Amniotic epithelial cell (primary cell): Measurements from ENCODE around the gene ING1.
"Not testable (repeated sequence)": the region's sequence is repeated elsewhere in the genome, so short reads cannot be mapped to it uniquely, and the experiment has no call there.

Experiments
- DNase-seq: peaks from one replicate; pipeline ENCODE4 v3.0.0-alpha.2; 2010; ENCODE audit warnings: low read depth

ING1 gene

DNA sequence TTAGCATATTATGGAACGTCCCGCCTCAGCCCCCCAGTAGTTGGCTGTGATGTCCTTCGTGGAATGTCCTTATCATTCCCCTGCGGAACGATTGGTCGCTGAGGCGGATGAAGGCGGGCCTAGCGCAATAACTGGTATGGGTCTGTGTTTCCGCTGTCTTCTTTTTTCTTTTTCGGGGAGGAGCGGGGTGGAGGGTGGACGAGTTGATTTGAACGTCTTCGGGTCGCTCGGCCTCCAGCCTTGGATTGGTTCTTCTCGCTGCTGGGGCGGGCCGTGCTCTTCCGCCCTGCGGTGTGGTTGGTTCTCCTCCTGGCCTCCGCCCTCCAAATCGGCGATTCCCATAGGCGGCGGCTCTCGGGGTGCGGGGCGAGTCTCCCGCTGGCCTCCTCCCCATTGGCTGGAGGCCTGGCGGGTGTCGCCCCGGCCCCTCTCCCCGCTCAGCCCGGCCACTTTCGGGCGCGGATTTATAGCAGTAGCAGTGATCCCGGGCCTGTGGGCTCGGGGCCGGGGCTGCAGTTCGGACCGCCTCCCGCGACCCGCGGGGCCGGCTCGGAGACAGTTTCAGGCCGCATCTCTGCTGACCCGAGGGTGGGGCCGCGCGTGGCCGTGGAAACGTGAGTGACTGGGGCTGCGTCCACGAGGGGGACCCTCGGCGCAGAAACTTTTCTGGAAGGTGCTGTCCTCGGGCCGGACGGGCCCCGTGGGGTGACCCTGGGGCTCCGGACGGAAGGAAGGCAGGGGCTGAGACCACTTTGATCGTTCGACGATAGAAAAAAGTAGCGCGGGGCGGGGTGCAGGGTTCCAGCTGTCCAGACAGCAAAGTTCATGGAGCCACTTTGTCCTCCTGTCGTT lies 2.1 kb downstream of the ING1 start:
- peak; percentile 100 for DNase-seq

DNA sequence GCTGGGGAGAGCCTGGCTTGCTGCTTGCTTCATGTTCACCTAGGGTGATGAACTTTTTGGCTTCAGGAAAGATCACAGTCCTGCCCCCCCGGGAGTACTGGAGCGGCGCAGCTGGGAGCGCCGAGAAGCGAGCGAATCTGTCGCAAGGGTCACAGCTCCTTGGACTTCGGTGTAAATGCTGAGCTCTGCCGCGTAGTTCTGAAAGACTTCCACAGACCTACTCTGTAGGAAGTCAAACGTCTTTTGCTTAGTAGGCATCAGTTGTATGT lies 2.7 kb downstream of the ING1 start:
- no peak for DNase-seq

DNA sequence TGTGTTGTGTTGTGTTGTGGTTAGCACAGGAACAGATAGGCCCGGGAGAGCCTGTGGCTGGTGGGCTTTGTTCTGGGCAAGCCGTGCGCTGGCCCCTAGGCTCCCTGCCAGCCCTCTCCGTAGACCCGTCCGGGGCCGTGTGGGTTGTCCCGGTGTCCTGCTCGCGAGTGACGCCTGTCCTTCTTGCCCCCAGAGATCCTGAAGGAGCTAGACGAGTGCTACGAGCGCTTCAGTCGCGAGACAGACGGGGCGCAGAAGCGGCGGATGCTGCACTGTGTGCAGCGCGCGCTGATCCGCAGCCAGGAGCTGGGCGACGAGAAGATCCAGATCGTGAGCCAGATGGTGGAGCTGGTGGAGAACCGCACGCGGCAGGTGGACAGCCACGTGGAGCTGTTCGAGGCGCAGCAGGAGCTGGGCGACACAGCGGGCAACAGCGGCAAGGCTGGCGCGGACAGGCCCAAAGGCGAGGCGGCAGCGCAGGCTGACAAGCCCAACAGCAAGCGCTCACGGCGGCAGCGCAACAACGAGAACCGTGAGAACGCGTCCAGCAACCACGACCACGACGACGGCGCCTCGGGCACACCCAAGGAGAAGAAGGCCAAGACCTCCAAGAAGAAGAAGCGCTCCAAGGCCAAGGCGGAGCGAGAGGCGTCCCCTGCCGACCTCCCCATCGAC lies 5.7 kb downstream of the ING1 start:
- DNase-seq: no peak

DNA sequence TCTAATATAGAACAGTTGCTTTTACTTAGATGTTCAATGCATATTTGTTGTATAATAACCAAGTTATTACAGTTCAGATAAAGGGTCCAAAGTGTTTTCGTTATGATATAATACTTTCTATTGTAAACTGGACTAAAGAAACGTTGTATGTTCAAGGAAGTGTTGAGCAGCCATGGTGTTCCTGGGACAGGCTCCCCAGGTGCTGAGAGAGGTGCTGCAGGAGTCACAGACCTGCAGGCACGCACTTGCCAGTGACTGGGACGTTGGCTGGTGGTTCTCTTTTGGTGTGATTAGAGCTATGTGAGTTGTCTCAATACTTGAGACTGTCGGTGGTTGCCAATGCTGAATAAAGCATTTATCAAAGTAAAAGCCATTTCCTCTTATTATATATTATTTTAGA lies 9.5 kb downstream of the ING1 start:
- DNase-seq: no peak

DNA sequence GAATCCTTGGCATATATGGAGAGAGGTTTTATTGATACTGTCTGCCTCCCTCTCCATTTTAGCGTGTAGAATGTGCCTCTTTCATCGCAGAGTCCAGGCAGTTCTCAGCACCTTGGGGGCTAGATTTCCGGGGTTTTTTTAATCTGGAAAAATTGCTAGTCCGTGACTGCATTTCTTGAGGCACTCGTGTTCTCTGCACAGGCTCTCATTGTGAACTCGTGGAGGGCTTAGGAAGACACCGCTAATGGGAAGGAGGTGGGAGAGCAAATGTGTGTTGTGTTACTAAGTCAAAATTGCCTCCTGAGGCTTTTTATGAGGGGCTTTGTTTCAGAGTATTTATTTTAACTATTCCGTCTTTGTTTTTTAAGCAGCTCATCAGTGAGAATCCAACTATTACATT lies 10.1 kb downstream of the ING1 start:
- DNase-seq: no peak

DNA sequence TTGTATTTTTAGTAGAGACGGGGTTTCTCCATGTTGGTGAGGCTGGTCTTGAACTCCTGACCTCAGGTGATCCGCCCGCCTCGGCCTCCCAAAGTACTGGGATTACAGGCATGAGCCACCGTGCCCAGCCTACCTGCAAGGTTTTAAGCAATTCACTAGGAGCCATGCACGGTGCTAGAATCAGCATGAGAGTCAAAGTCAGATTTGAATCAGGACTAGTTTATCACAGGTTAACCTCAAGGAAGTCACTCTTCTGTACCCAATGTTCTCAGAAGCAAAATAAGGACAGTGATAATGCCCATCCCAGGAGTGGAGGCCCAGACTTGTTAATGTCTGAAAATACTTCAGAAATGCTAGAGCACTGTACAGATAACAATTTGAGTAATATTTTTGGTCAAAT lies 12.7 kb downstream of the ING1 start:
- not testable (repeated sequence) for DNase-seq

DNA sequence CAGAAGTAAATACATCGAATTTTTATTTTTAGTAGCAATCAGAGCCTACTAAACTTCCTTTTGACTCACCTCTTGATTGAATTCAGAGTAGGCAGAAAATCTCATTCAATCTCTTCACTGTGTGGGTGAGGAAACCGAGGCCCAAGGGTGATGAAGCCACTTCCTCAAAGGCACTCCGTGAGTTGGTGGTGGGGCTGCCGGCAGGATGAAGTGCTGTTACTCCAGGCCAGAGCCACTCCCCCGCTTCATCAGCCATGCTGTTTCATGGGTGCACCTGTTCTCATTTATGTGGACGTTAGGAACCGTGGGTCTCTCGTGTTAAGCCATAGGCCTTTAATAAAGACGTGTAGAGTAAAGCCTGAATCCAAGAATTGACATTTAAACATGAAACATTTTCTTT lies 13.2 kb downstream of the ING1 start:
- DNase-seq: no peak

DNA sequence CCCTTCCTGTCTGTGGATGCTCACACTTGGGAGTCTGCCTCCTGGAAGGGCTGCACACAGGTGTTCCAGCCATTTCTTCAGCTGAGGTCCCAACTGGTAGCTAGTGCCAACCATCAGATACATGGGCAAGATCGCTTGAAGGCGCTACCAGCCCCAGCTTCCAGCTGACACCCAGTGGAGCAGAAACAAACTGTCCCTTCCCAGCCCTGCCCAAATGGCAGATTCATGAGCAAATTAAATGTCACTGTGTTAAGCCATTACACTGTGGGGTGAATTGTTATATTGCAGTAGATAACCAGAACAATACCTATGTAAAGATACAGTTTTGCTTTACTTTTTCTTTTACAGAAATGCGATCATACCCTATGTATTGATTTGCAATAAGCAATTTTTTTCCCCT lies 17.6 kb downstream of the ING1 start:
- DNase-seq: no peak

DNA sequence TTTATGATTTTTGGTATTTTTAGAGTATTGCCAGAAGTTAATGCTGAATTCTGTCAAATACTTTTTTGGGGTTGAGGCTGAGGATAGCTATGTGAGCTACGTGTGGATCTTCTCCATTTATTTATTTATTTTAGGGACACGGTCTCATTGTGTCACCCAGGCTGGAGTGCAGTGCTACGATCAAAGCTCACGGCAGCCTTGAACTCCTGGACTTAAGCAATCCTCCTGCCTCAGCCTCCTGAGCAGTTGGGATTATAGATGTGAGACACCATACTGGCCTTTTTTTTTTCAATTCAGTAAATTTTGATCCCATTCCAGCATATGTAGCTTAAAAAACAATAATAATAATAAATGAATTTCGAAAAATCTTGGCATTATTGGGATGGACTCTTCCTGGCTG lies 21.1 kb downstream of the ING1 start:
- no peak for DNase-seq

DNA sequence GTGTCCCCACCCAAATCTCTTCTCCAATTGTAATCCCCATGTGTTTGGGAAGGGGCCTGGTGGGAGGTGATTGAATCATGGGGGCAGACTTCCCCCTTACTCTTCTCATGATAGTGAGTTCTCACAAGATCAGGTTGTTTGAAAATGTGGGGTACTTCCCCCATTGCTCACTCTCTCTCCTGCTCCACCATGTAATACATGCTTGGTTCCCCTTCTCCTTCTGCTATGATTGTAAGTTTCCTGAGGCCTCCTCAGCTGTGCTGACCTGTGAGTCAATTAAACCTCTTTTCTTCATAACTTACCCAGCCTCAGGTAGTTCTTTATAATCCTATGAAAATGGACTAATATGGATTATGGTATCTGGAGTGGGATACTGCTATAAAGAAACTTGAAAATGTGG lies 24.1 kb downstream of the ING1 start:
- DNase-seq: no peak

DNA sequence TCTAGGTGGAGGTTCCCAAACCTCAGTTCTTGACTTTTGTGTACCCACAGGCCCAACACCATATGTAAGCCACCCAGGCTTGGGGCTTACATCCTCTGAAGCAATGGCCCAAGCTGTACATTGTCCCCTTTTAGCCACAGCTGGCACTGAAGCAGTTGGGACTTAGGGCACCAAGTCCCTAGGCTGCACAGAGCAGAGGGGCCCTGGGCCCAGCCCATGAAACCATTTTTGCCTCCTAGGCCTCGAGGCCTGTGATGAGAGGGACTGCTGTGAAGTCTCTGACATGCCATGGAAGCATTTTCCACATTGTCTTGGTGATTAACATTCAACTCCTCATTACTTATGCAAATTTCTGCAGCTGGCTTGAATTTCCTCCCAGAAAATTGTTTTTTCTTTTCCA lies 30.2 kb downstream of the ING1 start:
- no peak for DNase-seq

DNA sequence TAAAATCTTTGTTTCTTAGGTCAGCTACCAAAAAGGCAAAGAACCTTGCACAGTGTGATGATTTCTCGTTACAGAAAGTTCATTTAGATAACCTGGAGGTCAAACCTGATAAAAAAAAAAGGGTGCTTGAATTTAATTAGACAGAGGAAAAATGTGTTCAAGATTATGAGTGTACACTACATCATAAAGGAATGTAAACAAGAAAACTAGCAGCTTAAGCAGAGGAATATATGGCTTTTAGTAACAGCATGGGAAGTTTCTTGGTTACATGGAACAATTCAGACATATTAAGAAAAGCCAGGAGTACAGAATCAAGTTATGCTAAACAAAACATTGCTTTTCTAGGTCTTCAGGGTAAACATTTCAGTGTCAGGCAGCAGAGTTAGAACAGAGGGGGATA lies 32.9 kb downstream of the ING1 start:
- peak; percentile 59 for DNase-seq

DNA sequence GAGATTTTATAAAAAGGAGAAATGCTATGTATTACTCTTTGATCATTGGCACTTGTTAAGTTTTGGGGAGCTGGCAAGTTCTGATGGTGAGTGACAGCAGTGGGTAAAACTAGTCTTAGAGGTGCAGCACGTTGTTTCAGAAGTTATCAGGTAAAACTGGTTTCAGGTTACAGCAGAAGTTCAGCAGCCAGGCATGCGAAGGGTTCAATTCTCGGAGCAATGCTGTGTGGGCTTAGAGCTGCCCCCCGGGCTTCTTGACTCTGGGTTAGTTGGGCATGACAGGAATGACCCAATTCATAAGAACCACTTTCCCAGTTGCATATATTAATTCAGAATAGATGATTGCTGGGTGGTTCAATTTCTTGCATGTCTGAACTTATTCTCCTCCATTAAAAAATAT lies 34.8 kb downstream of the ING1 start:
- DNase-seq: no peak

DNA sequence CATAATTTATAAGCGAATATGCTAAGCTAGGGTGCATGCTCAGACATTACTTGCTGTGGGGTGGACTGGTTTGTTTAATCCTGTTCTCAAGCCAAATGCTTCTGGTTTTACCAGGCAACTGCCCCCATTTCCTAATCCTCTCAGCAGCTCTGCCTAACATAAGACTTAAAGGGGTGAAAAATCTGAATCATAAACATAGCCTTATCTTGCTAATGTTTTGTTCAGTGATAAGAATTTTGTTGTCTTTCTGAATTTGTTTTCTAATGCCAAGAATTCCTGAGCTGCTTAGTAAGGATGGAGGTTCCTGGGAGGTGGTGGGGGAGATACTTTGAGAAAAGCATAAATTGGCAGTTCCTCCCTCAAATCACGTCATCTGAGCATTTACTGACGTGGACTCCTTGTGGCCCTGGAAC lies 42.7 kb downstream of the ING1 start:
- DNase-seq: peak; percentile 99

DNA sequence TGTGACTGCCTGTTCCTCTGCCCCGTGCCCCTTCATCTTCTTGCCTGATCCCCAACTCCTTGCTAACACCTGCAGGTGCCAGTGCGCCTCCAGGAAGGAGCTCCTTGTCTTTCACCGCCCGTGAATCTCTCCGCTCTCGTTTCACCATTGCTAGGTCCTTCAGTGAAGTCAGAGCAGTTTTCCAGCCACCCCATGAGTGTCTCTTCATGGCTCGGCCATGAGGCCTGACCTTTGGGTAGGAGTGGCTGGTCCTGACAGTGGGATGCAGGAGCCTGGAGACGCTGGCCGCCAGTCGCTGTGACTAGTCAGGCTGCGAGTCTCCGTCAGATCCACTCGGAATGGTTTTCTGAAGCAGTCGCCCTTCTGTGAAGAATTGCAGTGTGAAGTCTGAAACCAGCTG lies 43.8 kb downstream of the ING1 start:
- no peak for DNase-seq

DNA sequence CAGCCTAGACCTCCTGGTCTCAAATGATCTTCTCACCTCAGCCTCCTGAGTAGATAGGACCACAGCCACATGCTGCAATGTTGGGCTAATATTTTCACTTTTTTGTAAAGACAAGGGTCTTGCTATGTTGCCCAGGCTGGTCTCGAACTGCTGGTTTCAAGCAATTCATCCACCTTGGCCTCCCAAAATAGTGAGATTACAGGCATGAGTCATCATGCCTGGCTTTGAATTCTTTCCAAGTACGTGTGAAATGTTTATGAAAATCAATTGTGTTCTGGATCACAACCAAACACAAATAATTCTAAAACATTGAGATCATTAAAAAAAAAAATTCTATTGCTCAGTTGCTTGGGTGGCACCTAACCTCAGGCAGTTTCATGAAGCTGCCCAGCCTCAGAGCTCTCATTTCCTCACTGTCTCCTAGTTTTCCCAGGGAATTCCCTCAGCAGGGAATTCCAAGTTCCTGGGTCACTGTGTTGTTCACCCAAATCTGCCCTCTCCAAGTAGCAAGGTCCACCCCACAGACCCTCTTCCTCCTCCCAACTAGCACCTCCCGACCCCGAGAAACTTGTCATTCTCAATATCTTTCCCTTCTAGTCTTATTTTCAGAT lies 44.8 kb downstream of the ING1 start:
- peak; percentile 60 for DNase-seq

DNA sequence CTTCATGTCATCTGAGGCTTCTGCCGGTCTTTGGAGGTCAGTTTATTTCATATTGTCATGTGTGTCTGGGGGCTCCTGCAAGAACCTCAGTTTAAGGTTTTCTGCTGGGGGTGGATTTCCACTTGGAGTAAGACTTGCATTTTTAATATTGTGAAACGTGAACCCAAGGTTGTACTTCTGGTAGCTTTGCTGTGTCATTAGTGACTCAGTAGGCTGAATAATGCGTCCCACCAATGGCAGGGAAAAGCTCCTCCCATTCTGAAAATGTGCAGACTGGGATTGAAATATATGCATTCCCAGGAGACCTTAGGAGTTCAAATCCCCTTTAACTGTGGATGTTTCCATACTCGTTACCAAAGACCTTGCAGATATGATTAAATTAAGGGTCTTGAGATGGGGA lies 46.2 kb downstream of the ING1 start:
- DNase-seq: peak; percentile 81

DNA sequence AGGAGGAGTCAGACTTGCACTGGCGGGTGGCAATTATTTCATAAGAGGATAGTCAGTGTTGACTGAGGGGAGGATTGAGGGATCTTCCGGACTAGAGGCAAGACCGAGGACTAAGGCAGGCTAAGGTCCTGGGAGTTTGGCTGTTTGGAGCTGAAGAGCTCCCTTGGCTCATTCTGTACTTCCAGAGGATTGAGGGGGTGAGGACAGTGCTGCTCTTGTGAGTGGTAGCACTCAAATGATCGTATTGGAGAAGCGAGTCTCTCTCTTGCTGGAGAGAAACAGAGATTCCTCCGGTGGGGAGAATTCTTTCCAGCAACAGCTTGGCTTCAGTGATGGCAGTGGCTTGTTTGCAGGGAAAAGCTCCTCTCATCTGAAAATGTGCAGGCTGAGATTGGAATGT lies 47.1 kb downstream of the ING1 start:
- no peak for DNase-seq

DNA sequence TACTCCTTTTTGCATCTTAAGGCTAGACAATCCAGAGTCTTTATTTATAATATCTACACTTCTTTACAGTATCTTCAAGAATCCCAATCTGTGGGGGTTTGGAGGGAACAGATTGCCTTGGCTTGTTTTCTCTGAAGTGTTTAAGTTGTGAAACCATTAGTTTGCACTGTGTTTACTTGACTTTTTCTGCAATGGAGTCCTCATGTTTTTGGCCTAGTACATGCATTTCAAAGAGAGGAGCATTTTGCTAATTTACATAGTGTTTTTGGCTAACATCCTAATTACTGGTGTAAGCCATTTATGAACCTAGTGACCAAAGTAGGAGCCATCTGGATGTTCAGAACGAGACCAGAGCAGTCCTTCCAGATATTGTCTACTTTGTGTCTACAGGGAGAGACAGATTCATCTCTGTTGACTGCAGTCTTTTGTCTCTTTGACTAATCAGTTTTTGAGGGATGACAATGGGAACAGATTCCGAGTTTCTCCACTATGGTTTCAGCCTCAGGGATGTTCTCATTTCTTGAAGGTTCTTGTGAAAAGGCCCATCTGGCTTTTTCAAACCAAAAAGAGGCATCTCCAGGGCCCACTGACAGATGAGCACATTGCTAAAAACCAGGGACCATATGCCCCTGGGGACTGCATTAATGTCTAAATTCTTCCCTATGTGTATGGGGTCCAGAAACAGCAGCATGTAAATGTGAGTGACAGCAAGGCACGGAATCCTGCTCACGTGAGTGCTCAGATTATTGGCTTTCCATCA lies 53.4 kb downstream of the ING1 start:
- DNase-seq: no peak

DNA sequence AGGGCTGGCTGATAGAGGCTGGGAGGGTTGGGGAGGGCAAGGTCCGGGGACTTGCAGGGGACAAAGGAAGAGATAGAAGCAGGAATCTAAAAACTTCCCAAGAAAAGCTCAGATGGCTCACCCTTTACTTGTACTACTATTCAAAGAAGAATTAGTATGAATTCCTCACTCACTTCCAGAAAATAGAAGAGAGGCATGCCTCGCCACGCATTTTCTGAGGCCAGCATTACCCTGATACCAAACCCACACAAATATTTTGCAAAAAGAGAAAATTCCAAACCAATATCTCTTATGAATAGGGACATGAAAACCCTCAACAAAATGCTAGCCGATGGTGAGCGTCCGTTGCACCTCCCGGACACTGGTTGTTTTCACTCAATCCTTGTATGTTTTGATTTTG lies 54.0 kb downstream of the ING1 start:
- DNase-seq: no peak

DNA sequence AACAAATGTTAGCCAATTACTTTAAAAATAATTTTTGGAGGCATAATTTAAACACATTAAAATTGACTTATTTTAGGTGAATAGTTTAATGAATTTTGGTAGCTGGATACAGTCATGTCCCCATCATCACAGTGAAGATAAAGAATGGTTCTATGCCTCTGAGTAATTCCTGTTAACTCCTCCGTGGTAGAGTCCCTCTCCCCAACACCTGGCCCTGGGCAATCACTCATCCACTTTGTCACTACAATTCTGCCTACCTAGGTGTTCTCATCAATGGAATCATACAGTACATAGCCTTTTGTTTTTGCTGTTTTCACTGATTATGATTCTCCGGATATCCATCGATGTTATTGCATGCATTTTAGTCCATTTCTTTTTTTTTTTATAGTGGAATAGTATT lies 55.6 kb downstream of the ING1 start:
- DNase-seq: no peak

DNA sequence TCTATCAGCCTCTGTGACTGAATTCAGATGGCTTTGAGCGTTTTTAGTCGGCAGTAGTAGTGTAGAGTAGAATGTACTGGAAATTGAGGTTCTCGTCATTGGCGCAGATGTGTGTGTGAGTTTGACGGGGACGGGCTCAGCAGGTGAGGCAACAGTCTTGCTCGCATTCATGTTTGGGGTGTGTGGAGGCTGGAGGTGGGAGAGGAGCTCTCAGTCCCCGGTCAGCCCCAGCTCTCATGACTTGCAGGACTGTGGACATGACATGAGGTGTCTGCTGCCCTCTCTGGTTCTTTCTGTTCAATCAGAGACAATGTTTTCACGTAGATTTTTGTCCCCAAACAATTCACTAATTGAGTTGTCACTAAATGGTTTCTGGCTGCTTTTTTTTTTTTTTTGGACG lies 57.2 kb downstream of the ING1 start:
- no peak for DNase-seq

DNA sequence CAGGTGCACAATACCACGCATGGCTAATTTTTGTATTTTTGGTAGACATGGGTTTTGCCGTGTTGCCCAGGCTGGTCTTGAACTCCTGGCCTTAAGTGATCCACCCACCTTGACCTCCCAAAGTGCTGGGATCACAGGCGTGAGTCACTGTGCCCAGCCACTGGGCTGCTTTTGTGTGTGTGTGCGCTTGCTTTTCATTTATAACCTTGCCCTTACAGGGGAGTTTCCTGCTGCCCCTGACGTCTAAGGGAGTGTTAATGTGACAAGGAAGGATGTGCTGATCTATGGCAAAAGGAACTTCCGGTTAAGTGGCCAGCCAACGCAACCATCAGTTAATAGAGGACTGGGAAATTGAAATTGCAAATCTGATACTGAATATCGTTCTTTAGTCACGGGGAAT lies 57.7 kb downstream of the ING1 start:
- no peak for DNase-seq
